ENCODE measurements around the gene EPHB2. TPM values are rescaled to one million over a fixed set of nuclear protein-coding genes. Genes with fewer than 3 reads are reported as not detected.

EPHB2 gene
- total and polyA plus RNA-seq, 2 of the 8 experiments (the other 6 are each of a cell fraction or from before 2014, with no cell fraction given): 15.8 to 17.2 TPM

GRCh38 chr1:22895357-22895756 is 184.7 kb downstream of the EPHB2 start:
- no peak overlapping the region for H2BK5ac ChIP-seq (ENCODE audit: low read depth, low read length)
- CTCF ChIA-PET (ENCODE audit: partially characterized antibody): no interaction called here
- H3K36me3 ChIP-seq (ENCODE audit: control insufficient read depth in 2 of 4, insufficient read depth in 4 of 4, low read length in 3 of 4): peaks cover 0 to 4% (median 0%) of the 10 kb centered on the region in 4 experiments; a peak in 2 of 8 replicates
- no peaks in the 10 kb centered on the region for H3K9me3 ChIP-seq (ENCODE audit: insufficient read depth in 2 of 2, low read depth in 1 of 2, low read length in 1 of 2)
- no peak overlapping the region for H2AFZ ChIP-seq (ENCODE audit: low read length)
- no peak overlapping the region for H3K56ac ChIP-seq (replicated peaks; ENCODE audit: insufficient read length, low read depth, low read length)
- no peak overlapping the region for H3K4me3 ChIP-seq (ENCODE audit: extremely low read depth in 1 of 4, insufficient read depth in 2 of 4, low read depth in 3 of 4, low read length in 4 of 4)
- FAIRE-seq (no peak), DNase-seq (ENCODE audit: low read depth in 1 of 2, low spot score in 2 of 2) (no peak)
- H2AK5ac ChIP-seq (ENCODE audit: low read depth, low read length): no peak overlapping the region
- no peak overlapping the region for H3K18ac ChIP-seq (ENCODE audit: extremely low read depth, low read length)
- H2BK120ac ChIP-seq (replicated peaks; ENCODE audit: low read depth, low read length): no peak overlapping the region
- no peaks in the 10 kb centered on the region for H4K20me1 ChIP-seq (replicated peaks in 1 of 2; ENCODE audit: control insufficient read depth in 1 of 2, insufficient read depth in 2 of 2, low read length in 2 of 2)
- no peaks in the 10 kb centered on the region for H3K23me2 ChIP-seq (ENCODE audit: low read depth, low read length)
- no peak overlapping the region for H2BK15ac ChIP-seq (ENCODE audit: low read length)
- H2BK20ac ChIP-seq (ENCODE audit: low read length): no peak overlapping the region
- no peak overlapping the region for H4K91ac ChIP-seq (replicated peaks; ENCODE audit: insufficient read length, low read length)
- no peak overlapping the region for H3K27ac ChIP-seq (ENCODE audit: low read depth, low read length)
- no peaks in the 10 kb centered on the region for H3K79me2 ChIP-seq (ENCODE audit: control insufficient read depth in 1 of 2, insufficient read depth in 2 of 2, low read length in 2 of 2)
- no peak overlapping the region for H3K4me2 ChIP-seq (ENCODE audit: insufficient read depth in 1 of 2, low read depth in 2 of 2, low read length in 2 of 2)
- no peak overlapping the region for H3K14ac ChIP-seq (ENCODE audit: insufficient read length)
- no peak overlapping the region for H3K23ac ChIP-seq (ENCODE audit: insufficient read length)
- no peak overlapping the region for H2BK12ac ChIP-seq (ENCODE audit: low read depth, low read length)
- no peak overlapping the region for H4K8ac ChIP-seq (ENCODE audit: extremely low read depth, insufficient read depth, low read length)
- no peaks in the 10 kb centered on the region for H3K4me1 ChIP-seq (replicated peaks in 1 of 4; ENCODE audit: control insufficient read depth in 3 of 4, insufficient read depth in 4 of 4, low read length in 3 of 4)
- H3K79me1 ChIP-seq (ENCODE audit: low read depth, low read length): no peaks in the 10 kb centered on the region
- no peak overlapping the region for H4K5ac ChIP-seq (ENCODE audit: insufficient read length, low read depth, low read length)
- H3K27me3 ChIP-seq (replicated peaks in 1 of 4; ENCODE audit: control insufficient read depth in 3 of 4, extremely low read depth in 1 of 4, insufficient read depth in 3 of 4, low read length in 3 of 4): no peaks in the 10 kb centered on the region
- H3K4ac ChIP-seq (replicated peaks; ENCODE audit: insufficient read length, low read depth, low read length): no peak overlapping the region
- POLR2A ChIA-PET (ENCODE audit: partially characterized antibody): no interaction called here
- 86% methylated on average over 9 of the region's 9 CpGs; no CpG with 5 or more reads in 1 of the 2 experiments for WGBS, 2 experiments (ENCODE audit: extremely low coverage in 1 of 2, insufficient coverage in 1 of 2, insufficient read length in 1 of 2, insufficient replicate concordance in 2 of 2, low coverage in 1 of 2, low lambda C conversion rate in 2 of 2, missing lambda C conversion rate in 1 of 2)
- no peak overlapping the region for H3K9ac ChIP-seq (replicated peaks in 1 of 4; ENCODE audit: extremely low read depth in 1 of 4, low read depth in 3 of 4, low read length in 3 of 4)
- no peak for TF ChIP-seq NRF1 (IDR thresholded peaks at IDR 0.05; ENCODE audit: low read depth, low read length)
- no peak for TF ChIP-seq USF2 (IDR thresholded peaks at IDR 0.05; ENCODE audit: low read length)
- no peak for TF ChIP-seq CBX5 (IDR thresholded peaks at IDR 0.05; ENCODE audit: low read depth, low read length)
- no peak for TF ChIP-seq POLR2AphosphoS5 (IDR thresholded peaks at IDR 0.05; ENCODE audit: low read depth, low read length)
- no peak for TF ChIP-seq KDM1A (IDR thresholded peaks at IDR 0.05; ENCODE audit: borderline replicate concordance, low read length)
- TF ChIP-seq TCF12 (IDR thresholded peaks at IDR 0.05; ENCODE audit: low read depth, low read length): no peak
- no peak for TF ChIP-seq SRF (IDR thresholded peaks at IDR 0.05; ENCODE audit: low read depth, low read length)
- no peak for TF ChIP-seq TAF1 (IDR thresholded peaks at IDR 0.05; ENCODE audit: low read depth, low read length)
- TF ChIP-seq EZH2 (IDR thresholded peaks at IDR 0.05; ENCODE audit: low read depth, low read length, severe bottlenecking): no peak
- TF ChIP-seq RAD21 (IDR thresholded peaks at IDR 0.05 in 1 of 2, conservative IDR thresholded peaks at IDR 0.05 in 1 of 2; ENCODE audit: low read depth in 2 of 2, low read length in 2 of 2): no peak
